IMR-90 (cell line): ENCODE measurements around the gene ATP6V1A. TPM values are rescaled to one million over a fixed set of nuclear protein-coding genes. Genes with fewer than 3 reads are reported as not detected.

Source experiments
- ATAC-seq: fragments of 200-7000 bp; cut with Tn5 transposase; 2 replicates; pipeline ENCODE4 v1.9.1; 2020; ENCODE audit warnings: low read depth, mild to moderate bottlenecking, moderate library complexity
- BruUV-seq: library from RNA; stranded (reverse); fragments of 400-500 nt; replicated peaks from 2 replicates; lab custom pipeline; 2021; lab: Mats Ljungman, UMichigan
- CTCF ChIA-PET: fragments of 300-600 bp; formaldehyde crosslinking; extraction: SDS; loops from one replicate; lab custom pipeline; 2021; ENCODE audit warnings: antibody characterized with exemption; lab: Yijun Ruan, JAX
- POLR2A ChIA-PET: fragments of 300-600 bp; sonication (Branson Sonifier 250); formaldehyde crosslinking; loops from one replicate; lab custom pipeline; 2022; ENCODE audit warnings: antibody characterized with exemption; ENCODE audit not compliant: unreplicated experiment; lab: Charles Lee
- DNase-seq: peaks from one replicate; pipeline ENCODE4 v3.0.0; 2013
- H2AFZ ChIP-seq: replicated peaks from 2 replicates; pipeline ENCODE3; 2013; ENCODE audit warnings: low read length, mild to moderate bottlenecking; ENCODE audit not compliant: poor library complexity
- H2AK5ac ChIP-seq: 2 replicates; pipeline ENCODE4 v1.6.1; 2013; ENCODE audit warnings: low read depth, low read length, inconsistent platforms
- H2AK9ac ChIP-seq: replicated peaks from 2 replicates; pipeline ENCODE3; 2013; ENCODE audit warnings: mild to moderate bottlenecking, low read depth, low read length, moderate library complexity; ENCODE audit not compliant: poor library complexity
- H2BK120ac ChIP-seq: 2 replicates; pipeline ENCODE4 v1.6.1; 2013; ENCODE audit warnings: low read depth, low read length, inconsistent platforms
- H2BK15ac ChIP-seq: 3 replicates; pipeline ENCODE4 v1.6.1; 2013; ENCODE audit warnings: low read depth, low read length, inconsistent platforms
- H2BK20ac ChIP-seq: 2 replicates; pipeline ENCODE4 v1.6.1; 2013; ENCODE audit warnings: low read depth, mild to moderate bottlenecking, inconsistent platforms, low read length, moderate library complexity
- H2BK5ac ChIP-seq: 2 replicates; pipeline ENCODE4 v1.6.1; 2013; ENCODE audit warnings: mild to moderate bottlenecking, low read depth, low read length, inconsistent platforms; ENCODE audit not compliant: poor library complexity, severe bottlenecking
- H3K14ac ChIP-seq: replicated peaks from 2 replicates; pipeline ENCODE4 v1.6.1; 2013; ENCODE audit warnings: low read depth, low read length, inconsistent platforms
- H3K18ac ChIP-seq: 2 replicates; pipeline ENCODE4 v1.6.1; 2013; ENCODE audit warnings: low read depth, low read length, control low read depth
- H3K23ac ChIP-seq: 2 replicates; pipeline ENCODE4 v1.6.1; 2013; ENCODE audit warnings: low read depth, low read length, inconsistent platforms
- H3K27ac ChIP-seq: 2 replicates; pipeline ENCODE4 v1.5.1; 2013; ENCODE audit warnings: mild to moderate bottlenecking, control low read depth, low read length; ENCODE audit not compliant: insufficient read depth
- H3K27me3 ChIP-seq: 2 replicates; pipeline ENCODE4 v1.6.1; 2013; ENCODE audit warnings: low read length; ENCODE audit not compliant: control insufficient read depth, insufficient read depth
- H3K36me3 ChIP-seq: 2 replicates; pipeline ENCODE4 v1.6.1; 2013; ENCODE audit warnings: low read length, mixed read lengths; ENCODE audit not compliant: control insufficient read depth, insufficient read depth
- H3K4ac ChIP-seq: 2 replicates; pipeline ENCODE4 v1.6.1; 2013; ENCODE audit warnings: low read depth, low read length, inconsistent platforms
- H3K4me1 ChIP-seq: 2 replicates; pipeline ENCODE4 v1.6.1; 2013; ENCODE audit warnings: low read length, mixed read lengths; ENCODE audit not compliant: control insufficient read depth, insufficient read depth
- H3K4me2 ChIP-seq: 2 replicates; pipeline ENCODE4 v1.6.1; 2013; ENCODE audit warnings: low read depth, mild to moderate bottlenecking, control low read depth, low read length, moderate library complexity
- H3K4me3 ChIP-seq: 2 replicates; pipeline ENCODE4 v1.5.1; 2013; ENCODE audit warnings: low read depth, mild to moderate bottlenecking, control low read depth, low read length, moderate library complexity; ENCODE audit not compliant: insufficient read depth
- H3K56ac ChIP-seq: 2 replicates; pipeline ENCODE4 v1.6.1; 2013; ENCODE audit warnings: low read length, inconsistent platforms; ENCODE audit not compliant: insufficient read depth; ENCODE audit errors: extremely low read depth
- H3K79me1 ChIP-seq, 2 experiments: 2 replicates each; pipeline ENCODE4 v1.6.1; 2013; ENCODE audit warnings: low read length in 2 of 2, inconsistent platforms in 1 of 2, low read depth in 1 of 2
- H3K9ac ChIP-seq: 2 replicates; pipeline ENCODE4 v1.6.1; 2013; ENCODE audit warnings: low read depth, low read length, control low read depth
- H3K9me1 ChIP-seq: 2 replicates; pipeline ENCODE4 v1.6.1; 2013; ENCODE audit warnings: low read length, inconsistent platforms; ENCODE audit not compliant: insufficient read depth
- H3K9me3 ChIP-seq: 2 replicates; pipeline ENCODE4 v1.6.1; 2013; ENCODE audit warnings: low read length; ENCODE audit not compliant: control insufficient read depth, insufficient read depth
- H4K20me1 ChIP-seq: 2 replicates; pipeline ENCODE4 v1.6.1; 2013; ENCODE audit warnings: low read length, inconsistent platforms; ENCODE audit not compliant: insufficient read depth
- H4K5ac ChIP-seq: 2 replicates; pipeline ENCODE4 v1.6.1; 2013; ENCODE audit warnings: mild to moderate bottlenecking, low read depth, low read length, control low read depth
- H4K8ac ChIP-seq, 2 experiments: 2 replicates each; pipeline ENCODE4 v1.6.1; 2013; ENCODE audit warnings: low read depth in 2 of 2, low read length in 2 of 2, control low read depth in 1 of 2, inconsistent platforms in 1 of 2
- H4K91ac ChIP-seq: 2 replicates; pipeline ENCODE4 v1.6.1; 2013; ENCODE audit warnings: low read depth, low read length, inconsistent platforms; ENCODE audit not compliant: insufficient read depth
- BHLHE40 ChIP-seq: fragments of 150-350 bp; IDR thresholded peaks from 2 replicates; pipeline ENCODE4 v1.6.1; 2016; ENCODE audit warnings: mild to moderate bottlenecking, low read depth, low read length
- CEBPB ChIP-seq: IDR thresholded peaks from 2 replicates; pipeline ENCODE4 v1.6.1; 2012; ENCODE audit warnings: low read depth, low read length, improper control_type of control experiment
- CHD1 ChIP-seq: IDR thresholded peaks from 2 replicates; pipeline ENCODE4 v1.6.1; 2012; ENCODE audit warnings: low read depth, low read length, improper control_type of control experiment
- FOS ChIP-seq: fragments of 150-350 bp; IDR thresholded peaks from 2 replicates; pipeline ENCODE4 v1.6.1; 2016; ENCODE audit warnings: low read depth, low read length
- MAFK ChIP-seq: IDR thresholded peaks from 2 replicates; pipeline ENCODE4 v1.6.1; 2012; ENCODE audit warnings: low read depth, low read length, improper control_type of control experiment
- MAZ ChIP-seq: IDR thresholded peaks from 2 replicates; pipeline ENCODE4 v1.6.1; 2012; ENCODE audit warnings: low read depth, mild to moderate bottlenecking, low read length, improper control_type of control experiment, moderate library complexity, borderline replicate concordance
- MXI1 ChIP-seq: IDR thresholded peaks from 2 replicates; pipeline ENCODE4 v1.6.1; 2012; ENCODE audit warnings: low read depth, mild to moderate bottlenecking, low read length, moderate library complexity, borderline replicate concordance
- NFE2L2 ChIP-seq: fragments of 150-350 bp; IDR thresholded peaks from 2 replicates; pipeline ENCODE4 v1.6.1; 2016; ENCODE audit warnings: low read depth, mild to moderate bottlenecking, low read length
- POLR2A ChIP-seq: IDR thresholded peaks from 2 replicates; pipeline ENCODE4 v1.6.1; 2012; ENCODE audit warnings: mild to moderate bottlenecking, low read depth, low read length
- RAD21 ChIP-seq: IDR thresholded peaks from 2 replicates; pipeline ENCODE4 v1.6.1; 2012; ENCODE audit warnings: low read length, improper control_type of control experiment
- RFX5 ChIP-seq: IDR thresholded peaks from 2 replicates; pipeline ENCODE4 v1.8.0; 2012; ENCODE audit warnings: low read depth, mild to moderate bottlenecking, low read length, moderate library complexity
- SMC3 ChIP-seq: fragments of 150-350 bp; IDR thresholded peaks from 2 replicates; pipeline ENCODE4 v1.6.1; 2016; ENCODE audit warnings: low read depth, mild to moderate bottlenecking, antibody characterized with exemption, low read length, moderate library complexity
- USF2 ChIP-seq: fragments of 150-350 bp; IDR thresholded peaks from 2 replicates; pipeline ENCODE4 v1.6.1; 2017; ENCODE audit warnings: mild to moderate bottlenecking, antibody characterized with exemption, low read length, low read depth
- WGBS, 2 experiments: methylation state at CpG; one replicate each; pipeline versions ENCODE4 v1.1.5 to v1.1.7; 2013; ENCODE audit warnings: missing lambda C conversion rate in 2 of 2; ENCODE audit not compliant: insufficient read length in 1 of 2; ENCODE audit errors: extremely low coverage in 2 of 2; 5-methylcytosine and 5-hydroxymethylcytosine counted together
- dilution Hi-C: fragments of 300-500 bp; cut with HindIII; formaldehyde crosslinking; loops from one replicate; pipeline ENCODE4 v1.14.3; 2018; ENCODE audit warnings: low sequenced_read_pairs; ENCODE audit not compliant: unreplicated experiment
- in situ Hi-C: fragments of 300-500 bp; cut with MboI; formaldehyde crosslinking; loops from 3 replicates; pipeline ENCODE4 v1.14.3; 2019; ENCODE audit warnings: low sequenced_read_pairs, inconsistent platforms, mixed read lengths
- intact Hi-C: fragments of 100-400 bp; cut with micrococcal nuclease; formaldehyde crosslinking; loops from 2 replicates; pipeline ENCODE4 v1.10.0; 2022
- polyA plus RNA-seq, 3 experiments: library from polyadenylated mRNA; depleted of rRNA; stranded (reverse); fragments of >200 nt; gene quantifications; 2 replicates each; pipeline ENCODE4 v1.2.3, GENCODE V29; 2012; ENCODE audit warnings: low replicate concordance in 1 of 3
- total RNA-seq: library from RNA; depleted of rRNA; stranded (reverse); fragments of >200 nt; gene quantifications from 2 replicates; pipeline ENCODE4 v1.2.3, GENCODE V29; 2012
- TF ChIP-seq, protein P1 (sequence below): conservative IDR thresholded peaks from 2 replicates; pipeline ENCODE4 v1.5.1; 2012; ENCODE audit warnings: mild to moderate bottlenecking, low read depth, low read length, improper control_type of control experiment
- TF ChIP-seq, protein P2 (sequence below): fragments of 150-350 bp; IDR thresholded peaks from 2 replicates; pipeline ENCODE4 v1.6.1; 2016; ENCODE audit warnings: low read depth, mild to moderate bottlenecking, low read length, moderate library complexity, borderline replicate concordance

ATP6V1A gene
- total and polyA plus RNA-seq, 2 of the 4 experiments (the other 2 are of a cell fraction): 15.1 to 98.0 TPM

DNA sequence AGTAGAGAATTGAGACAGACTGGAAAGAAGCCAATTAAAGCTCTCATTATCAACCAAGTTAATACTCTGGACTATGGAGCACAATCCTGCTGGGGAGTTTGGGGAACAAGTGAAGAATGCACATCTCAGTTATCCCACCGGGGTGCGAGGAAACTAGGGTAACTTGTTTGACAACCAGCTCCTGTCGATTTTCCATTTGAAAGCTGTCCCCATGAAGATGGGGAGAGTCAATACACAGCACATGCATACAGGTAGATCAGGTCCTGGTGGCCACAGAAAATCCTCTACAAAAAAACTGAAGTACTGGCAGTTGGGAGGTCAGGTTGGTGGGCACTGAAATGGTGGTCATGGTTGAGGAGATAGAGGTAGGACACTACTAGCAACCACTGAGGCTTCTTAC is 66.0 kb downstream of the ATP6V1A start:
- no peak overlapping the region for H3K4ac ChIP-seq
- H3K56ac ChIP-seq: no peak overlapping the region
- no peak overlapping the region for H3K4me2 ChIP-seq
- no peak overlapping the region for H3K27ac ChIP-seq
- H4K5ac ChIP-seq: no peak overlapping the region
- H3K79me1 ChIP-seq: no peaks in the 10 kb centered on the region
- peaks cover 1% of the 10 kb centered on the region; the same call in 1 of the 2 replicates for H3K36me3 ChIP-seq
- H3K9ac ChIP-seq: no peak overlapping the region
- dilution Hi-C loops (no loop called here), in situ Hi-C loops (no loop called here), intact Hi-C loops (no loop called here)
- no peak for DNase-seq
- H4K8ac ChIP-seq: no peak overlapping the region
- no peak overlapping the region for H2BK5ac ChIP-seq
- no peak overlapping the region for H4K91ac ChIP-seq
- no peak overlapping the region for H2AK5ac ChIP-seq
- H2BK20ac ChIP-seq: no peak overlapping the region
- BruUV-seq: no TSS peak
- no peaks in the 10 kb centered on the region for H3K4me1 ChIP-seq
- no peaks in the 10 kb centered on the region for H3K27me3 ChIP-seq
- ChIA-PET CTCF (interaction anchor here (1.9 kb wide), 1 partner anchor 13 kb away, joined by 4 read pairs; no protein-coding TSS in a partner anchor), POLR2A (no interaction called here)
- TF ChIP-seq FOS (no peak), POLR2A (no peak), CHD1 (no peak), RFX5 (no peak), BHLHE40 (no peak), NFE2L2 (no peak), SMC3 (no peak), MAZ (no peak), USF2 (no peak), CEBPB (no peak), MXI1 (no peak), MAFK (no peak), RAD21 (no peak)
- TF ChIP-seq, protein P1, sequence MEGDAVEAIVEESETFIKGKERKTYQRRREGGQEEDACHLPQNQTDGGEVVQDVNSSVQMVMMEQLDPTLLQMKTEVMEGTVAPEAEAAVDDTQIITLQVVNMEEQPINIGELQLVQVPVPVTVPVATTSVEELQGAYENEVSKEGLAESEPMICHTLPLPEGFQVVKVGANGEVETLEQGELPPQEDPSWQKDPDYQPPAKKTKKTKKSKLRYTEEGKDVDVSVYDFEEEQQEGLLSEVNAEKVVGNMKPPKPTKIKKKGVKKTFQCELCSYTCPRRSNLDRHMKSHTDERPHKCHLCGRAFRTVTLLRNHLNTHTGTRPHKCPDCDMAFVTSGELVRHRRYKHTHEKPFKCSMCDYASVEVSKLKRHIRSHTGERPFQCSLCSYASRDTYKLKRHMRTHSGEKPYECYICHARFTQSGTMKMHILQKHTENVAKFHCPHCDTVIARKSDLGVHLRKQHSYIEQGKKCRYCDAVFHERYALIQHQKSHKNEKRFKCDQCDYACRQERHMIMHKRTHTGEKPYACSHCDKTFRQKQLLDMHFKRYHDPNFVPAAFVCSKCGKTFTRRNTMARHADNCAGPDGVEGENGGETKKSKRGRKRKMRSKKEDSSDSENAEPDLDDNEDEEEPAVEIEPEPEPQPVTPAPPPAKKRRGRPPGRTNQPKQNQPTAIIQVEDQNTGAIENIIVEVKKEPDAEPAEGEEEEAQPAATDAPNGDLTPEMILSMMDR: no peak
- TF ChIP-seq, protein P2, sequence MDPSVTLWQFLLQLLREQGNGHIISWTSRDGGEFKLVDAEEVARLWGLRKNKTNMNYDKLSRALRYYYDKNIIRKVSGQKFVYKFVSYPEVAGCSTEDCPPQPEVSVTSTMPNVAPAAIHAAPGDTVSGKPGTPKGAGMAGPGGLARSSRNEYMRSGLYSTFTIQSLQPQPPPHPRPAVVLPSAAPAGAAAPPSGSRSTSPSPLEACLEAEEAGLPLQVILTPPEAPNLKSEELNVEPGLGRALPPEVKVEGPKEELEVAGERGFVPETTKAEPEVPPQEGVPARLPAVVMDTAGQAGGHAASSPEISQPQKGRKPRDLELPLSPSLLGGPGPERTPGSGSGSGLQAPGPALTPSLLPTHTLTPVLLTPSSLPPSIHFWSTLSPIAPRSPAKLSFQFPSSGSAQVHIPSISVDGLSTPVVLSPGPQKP: no peak
- H2BK15ac ChIP-seq: no peak overlapping the region
- no peak overlapping the region for H3K14ac ChIP-seq
- H4K20me1 ChIP-seq: no peaks in the 10 kb centered on the region
- H2AFZ ChIP-seq: no peak overlapping the region
- no peak overlapping the region for H3K23ac ChIP-seq
- H2BK120ac ChIP-seq: no peak overlapping the region
- no peak overlapping the region for H2AK9ac ChIP-seq
- ATAC-seq: no peak
- no CpG with 5 or more reads among the region's 3 CpGs for WGBS, 2 experiments
- H3K9me1 ChIP-seq: no peaks in the 10 kb centered on the region
- no peaks in the 10 kb centered on the region for H3K9me3 ChIP-seq
- H3K4me3 ChIP-seq: no peak overlapping the region
- H3K18ac ChIP-seq: no peak overlapping the region
